GM23338 (cell line): ENCODE results near the gene GDF7. TPM values are rescaled to one million over a fixed set of nuclear protein-coding genes. Genes with fewer than 3 reads are reported as not detected.
A peak's percentile ranks its signal among the peaks of the same experiment; 100 is the strongest.

ENCODE experiments used
- ATAC-seq: fragments of 200-7000 bp; cut with Tn5 transposase; 3 replicates; pipeline ENCODE4 v1.9.1; 2020
- DNase-seq: peaks from one replicate; pipeline ENCODE4 v3.0.0-alpha.2; 2015; ENCODE audit warnings: low spot score
- H2AFZ ChIP-seq: fragments of 200-600 bp; sonication (generic); 2 replicates; pipeline ENCODE4 v1.8.0; 2016; ENCODE audit warnings: antibody characterized with exemption, mild to moderate bottlenecking, moderate library complexity
- H3F3A ChIP-seq: fragments of 200-600 bp; sonication (generic); replicated peaks from 2 replicates; pipeline ENCODE4 v1.8.0; 2017; ENCODE audit warnings: antibody characterized with exemption, mixed run types, low read depth
- H3K27ac ChIP-seq: fragments of 200-600 bp; sonication (generic); 2 replicates; pipeline ENCODE4 v1.6.1; 2016; ENCODE audit warnings: low read depth
- H3K27me3 ChIP-seq: fragments of 200-600 bp; sonication (generic); 2 replicates; pipeline ENCODE4 v1.8.0; 2016; ENCODE audit warnings: mild to moderate bottlenecking, mixed run types, moderate library complexity; ENCODE audit not compliant: insufficient read depth
- H3K36me3 ChIP-seq: fragments of 200-600 bp; sonication (generic); 2 replicates; pipeline ENCODE4 v1.8.0; 2016; ENCODE audit warnings: mild to moderate bottlenecking; ENCODE audit not compliant: insufficient read depth
- H3K4me1 ChIP-seq: fragments of 200-600 bp; sonication (generic); 2 replicates; pipeline ENCODE4 v1.8.0; 2016; ENCODE audit warnings: mild to moderate bottlenecking, moderate library complexity; ENCODE audit not compliant: insufficient read depth
- H3K4me2 ChIP-seq: fragments of 200-600 bp; sonication (generic); 2 replicates; pipeline ENCODE4 v1.7.1; 2017; ENCODE audit warnings: mixed run types
- H3K4me3 ChIP-seq: fragments of 200-600 bp; sonication (generic); 2 replicates; pipeline ENCODE4 v1.6.1; 2016; ENCODE audit warnings: mixed run types
- H3K79me2 ChIP-seq: fragments of 200-600 bp; sonication (generic); replicated peaks from 2 replicates; pipeline ENCODE4 v1.8.0; 2017; ENCODE audit warnings: mild to moderate bottlenecking; ENCODE audit not compliant: insufficient read depth
- H3K9me2 ChIP-seq: fragments of 200-600 bp; sonication (generic); 2 replicates; pipeline ENCODE4 v1.8.0; 2017; ENCODE audit not compliant: insufficient read depth
- H4K20me1 ChIP-seq: fragments of 200-600 bp; sonication (generic); replicated peaks from 2 replicates; pipeline ENCODE4 v1.8.0; 2017; ENCODE audit warnings: mild to moderate bottlenecking; ENCODE audit not compliant: insufficient read depth
- H3K27ac Mint-ChIP-seq: 2 replicates; pipeline ENCODE4 v1.8.0; 2020; ENCODE audit warnings: inconsistent platforms, mild to moderate bottlenecking, moderate library complexity, mixed read lengths
- H3K27me3 Mint-ChIP-seq: 3 replicates; pipeline ENCODE4 v1.8.0; 2022; ENCODE audit warnings: low read depth, mild to moderate bottlenecking, moderate library complexity, mixed read lengths, inconsistent platforms; ENCODE audit not compliant: insufficient read depth, poor library complexity
- H3K36me3 Mint-ChIP-seq: 3 replicates; pipeline ENCODE4 v1.8.0; 2021; ENCODE audit warnings: low read depth, mild to moderate bottlenecking, inconsistent platforms, moderate library complexity, mixed read lengths
- H3K4me1 Mint-ChIP-seq: 3 replicates; pipeline ENCODE4 v1.8.0; 2020; ENCODE audit warnings: mild to moderate bottlenecking, inconsistent platforms, mixed read lengths
- H3K4me3 Mint-ChIP-seq: 3 replicates; pipeline ENCODE4 v1.8.0; 2021; ENCODE audit warnings: moderate library complexity, mild to moderate bottlenecking, inconsistent platforms, mixed read lengths
- H3K9me3 Mint-ChIP-seq: 3 replicates; pipeline ENCODE4 v1.8.0; 2020; ENCODE audit warnings: moderate library complexity, mild to moderate bottlenecking, inconsistent platforms, mixed read lengths
- CREB1 ChIP-seq: fragments of 250-450 bp; sonication (Bioruptor Pico); IDR thresholded peaks from 2 replicates; pipeline ENCODE4 v1.5.0; 2020; ENCODE audit warnings: low read depth, mild to moderate bottlenecking, moderate library complexity
- CTCF ChIP-seq, 2 experiments: fragments of 200-600 bp in 1 of 2; sonication (generic) in 1 of 2; conservative IDR thresholded peaks; 2 replicates each; pipeline versions ENCODE4 v1.5.1 to v1.6.1; 2016 to 2017; ENCODE audit warnings: antibody characterized with exemption in 2 of 2, low read depth in 2 of 2, mild to moderate bottlenecking in 2 of 2, moderate library complexity in 1 of 2
- ETS1 ChIP-seq: IDR thresholded peaks from 2 replicates; pipeline ENCODE4 v1.6.1; 2016; ENCODE audit warnings: antibody characterized with exemption
- EZH2 ChIP-seq: fragments of 200-600 bp; sonication (generic); IDR thresholded peaks from one replicate; pipeline ENCODE4 v1.8.0; 2017; ENCODE audit warnings: antibody characterized with exemption, mild to moderate bottlenecking, low read depth; ENCODE audit not compliant: unreplicated experiment
- EZH2phosphoT487 ChIP-seq: fragments of 200-600 bp; sonication (generic); IDR thresholded peaks from one replicate; pipeline ENCODE4 v1.8.1; 2018; ENCODE audit warnings: antibody characterized with exemption; ENCODE audit not compliant: unreplicated experiment
- JUNB ChIP-seq: IDR thresholded peaks from one replicate; pipeline ENCODE4 v1.6.1; 2016; ENCODE audit warnings: antibody characterized with exemption; ENCODE audit not compliant: unreplicated experiment
- NANOG ChIP-seq: IDR thresholded peaks from 2 replicates; pipeline ENCODE4 v1.6.1; 2016; ENCODE audit warnings: antibody characterized with exemption, borderline replicate concordance
- POLR2AphosphoS5 ChIP-seq: IDR thresholded peaks from 2 replicates; pipeline ENCODE4 v1.6.1; 2016; ENCODE audit warnings: antibody characterized with exemption, low read depth
- REST ChIP-seq: IDR thresholded peaks from one replicate; pipeline ENCODE4 v1.6.1; 2018; ENCODE audit warnings: antibody characterized with exemption; ENCODE audit not compliant: unreplicated experiment
- STAT1 ChIP-seq: IDR thresholded peaks from one replicate; pipeline ENCODE4 v1.6.1; 2016; ENCODE audit warnings: antibody characterized with exemption; ENCODE audit not compliant: unreplicated experiment
- ZNF114 ChIP-seq: fragments of 250-450 bp; sonication (Bioruptor Pico); IDR thresholded peaks from 2 replicates; pipeline ENCODE4 v1.5.0; 2020; ENCODE audit warnings: mild to moderate bottlenecking, moderate library complexity
- ZNF331 ChIP-seq: fragments of 250-450 bp; sonication (Bioruptor Pico); IDR thresholded peaks from 2 replicates; pipeline ENCODE4 v1.5.0; 2020; ENCODE audit warnings: low read depth, mild to moderate bottlenecking, moderate library complexity
- ZNF462 ChIP-seq: fragments of 250-450 bp; sonication (Bioruptor Pico); IDR thresholded peaks from 2 replicates; pipeline ENCODE4 v1.5.0; 2020; ENCODE audit warnings: mild to moderate bottlenecking, moderate library complexity
- polyA plus RNA-seq: library from polyadenylated mRNA; unstranded; fragments of >200 nt; fragmentation: Nextera tagmentation; extraction: Ambion mirVana; gene quantifications from 2 replicates; pipeline ENCODE4 v1.2.1, GENCODE V29; 2016
- total RNA-seq: library from RNA; depleted of rRNA; stranded (reverse); fragments of >200 nt; shearing (Covaris generic); gene quantifications from 2 replicates; pipeline ENCODE4 v1.2.3, GENCODE V29; 2014

GDF7 gene
- total and polyA plus RNA-seq, 2 experiments from 2014 or later: 0.19 to 0.52 TPM

GRCh38 chr2:20650877-20651730 is 15.8 kb upstream of the GDF7 start, which contains the start of gene HS1BP3:
HS1BP3 (minus strand) TSS chr2:20651098; CDS start chr2:20651063, 35 bp downstream.
- DNase-seq: peak; percentile 87
- Mint-ChIP-seq H3K9me3 (no peaks in the 10 kb centered on the region; the same call in 2 of the 3 replicates), H3K27me3 (peaks cover 14% of the 10 kb centered on the region), H3K4me3 (peak within 1 kb of the TSS; percentile 83), H3K36me3 (no peaks in the 10 kb centered on the region; the same call in 2 of the 3 replicates), H3K4me1 (peaks cover 26% of the 10 kb centered on the region), H3K27ac (peak within 1 kb of the TSS; percentile 64; the same call in 1 of the 2 replicates)
- peak within 1 kb of the TSS; percentile 81 for H3K4me3 ChIP-seq
- no peaks in the 10 kb centered on the region for H3K79me2 ChIP-seq
- H3K36me3 ChIP-seq: no peaks in the 10 kb centered on the region
- H2AFZ ChIP-seq: peak within 1 kb of the TSS; percentile 100
- H4K20me1 ChIP-seq: no peaks in the 10 kb centered on the region
- H3K27ac ChIP-seq: no peak within 1 kb of the TSS
- H3K27me3 ChIP-seq: peaks cover 10% of the 10 kb centered on the region; the same call in 1 of the 2 replicates
- ATAC-seq: peak; percentile 93
- TF ChIP-seq POLR2AphosphoS5 (peak; percentile 78), STAT1 (no peak), ETS1 (no peak), EZH2phosphoT487 (no peak), EZH2 (no peak), ZNF462 (CRISPR knock-in tag) (no peak), JUNB (no peak), CREB1 (CRISPR knock-in tag) (peak; percentile 93), REST (no peak), NANOG (no peak), CTCF (conservative IDR thresholded peaks at IDR 0.05; ENCODE audit: low read depth in 2 of 2) (peak; percentile 40 to 91; a peak in 3 of 4 replicates), ZNF114 (CRISPR knock-in tag) (no peak), ZNF331 (CRISPR knock-in tag) (no peak)
- no peaks in the 10 kb centered on the region for H3K9me2 ChIP-seq
- H3F3A ChIP-seq: no peaks in the 10 kb centered on the region
- peaks cover 14% of the 10 kb centered on the region for H3K4me1 ChIP-seq
- peak within 1 kb of the TSS; percentile 94 for H3K4me2 ChIP-seq
